Measurements from ENCODE around the gene MOGAT2.

DNA sequence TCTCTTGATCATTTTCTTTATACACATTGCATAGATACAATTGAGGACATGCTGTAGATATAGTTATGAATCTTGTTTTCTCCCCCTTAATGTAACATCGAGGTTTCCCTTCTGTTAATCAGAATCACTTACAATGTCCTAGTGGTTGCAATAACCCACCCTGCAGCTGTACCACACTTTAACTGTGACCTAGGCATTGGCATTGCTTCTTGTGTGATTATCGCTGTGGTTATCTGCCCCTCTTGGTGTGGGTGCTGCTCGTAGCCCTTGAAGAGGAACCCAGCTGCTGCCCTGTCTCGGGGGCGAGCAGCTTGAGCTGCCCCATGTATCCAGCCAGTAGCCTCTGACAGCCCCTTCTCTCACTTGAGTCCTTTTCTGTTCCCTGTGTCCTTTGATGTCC lies 52.5 kb downstream of the MOGAT2 start:
- no peak for TF ChIP-seq POLR2A (IDR thresholded peaks at IDR 0.05)
- TF ChIP-seq, protein P1, sequence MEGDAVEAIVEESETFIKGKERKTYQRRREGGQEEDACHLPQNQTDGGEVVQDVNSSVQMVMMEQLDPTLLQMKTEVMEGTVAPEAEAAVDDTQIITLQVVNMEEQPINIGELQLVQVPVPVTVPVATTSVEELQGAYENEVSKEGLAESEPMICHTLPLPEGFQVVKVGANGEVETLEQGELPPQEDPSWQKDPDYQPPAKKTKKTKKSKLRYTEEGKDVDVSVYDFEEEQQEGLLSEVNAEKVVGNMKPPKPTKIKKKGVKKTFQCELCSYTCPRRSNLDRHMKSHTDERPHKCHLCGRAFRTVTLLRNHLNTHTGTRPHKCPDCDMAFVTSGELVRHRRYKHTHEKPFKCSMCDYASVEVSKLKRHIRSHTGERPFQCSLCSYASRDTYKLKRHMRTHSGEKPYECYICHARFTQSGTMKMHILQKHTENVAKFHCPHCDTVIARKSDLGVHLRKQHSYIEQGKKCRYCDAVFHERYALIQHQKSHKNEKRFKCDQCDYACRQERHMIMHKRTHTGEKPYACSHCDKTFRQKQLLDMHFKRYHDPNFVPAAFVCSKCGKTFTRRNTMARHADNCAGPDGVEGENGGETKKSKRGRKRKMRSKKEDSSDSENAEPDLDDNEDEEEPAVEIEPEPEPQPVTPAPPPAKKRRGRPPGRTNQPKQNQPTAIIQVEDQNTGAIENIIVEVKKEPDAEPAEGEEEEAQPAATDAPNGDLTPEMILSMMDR (IDR thresholded peaks at IDR 0.05), result no peak

All from Peyer's patch (tissue), 4 donors.